Ovary (tissue), 9 donors: ENCODE results near the gene HS3ST4. TPM values are rescaled to one million over a fixed set of nuclear protein-coding genes. Genes with fewer than 3 reads are reported as not detected.

Experiments
- DNase-seq, 5 donors: peaks; one replicate each; pipeline ENCODE4 v3.0.0-alpha.2; 2019 to 2020
- H3K27ac ChIP-seq, 2 donors: fragments of 200-600 bp; one replicate each; pipeline versions ENCODE4 v1.5.1 to v1.8.0; 2019 to 2022
- H3K27me3 ChIP-seq: fragments of 200-600 bp; one replicate; pipeline ENCODE4 v1.8.0; 2022
- H3K36me3 ChIP-seq: fragments of 200-600 bp; sonication (generic); one replicate; pipeline ENCODE4 v1.5.1; 2019
- H3K4me1 ChIP-seq: one replicate; pipeline ENCODE4 v1.8.1; 2013; ENCODE audit warnings: mild to moderate bottlenecking, moderate library complexity; ENCODE audit not compliant: insufficient read depth
- H3K4me3 ChIP-seq: fragments of 200-600 bp; sonication (generic); one replicate; pipeline ENCODE4 v1.5.1; 2017
- H3K9me3 ChIP-seq, 2 donors: fragments of 200-600 bp in 1 of 2; sonication (generic) in 1 of 2; one replicate each; pipeline versions ENCODE4 v1.5.1 to v1.8.1; 2013 to 2019; ENCODE audit warnings: mild to moderate bottlenecking in 1 of 2, moderate library complexity in 1 of 2
- EP300 ChIP-seq: sonication (generic); formaldehyde crosslinking; IDR thresholded peaks from one replicate; pipeline ENCODE4 v1.6.1; 2017; ENCODE audit warnings: antibody characterized with exemption
- POLR2A ChIP-seq: fragments of 450-650 bp; IDR thresholded peaks from one replicate; pipeline ENCODE4 v1.6.1; 2017; ENCODE audit warnings: antibody characterized with exemption, mild to moderate bottlenecking, moderate library complexity
- WGBS, 3 donors: extraction: QIAGEN DNeasy Blood & Tissue Kit in 1 of 3; methylation state at CpG; one replicate each; pipeline versions ENCODE4 v1.1.5 to v1.1.7; 2013 to 2017; 5-methylcytosine and 5-hydroxymethylcytosine counted together
- intact Hi-C, 4 donors: fragments of 100-400 bp; cut with DNase I; formaldehyde crosslinking; loops; one replicate each; pipeline versions ENCODE4 v1.11.0 to v1.15.1; 2022 to 2023
- polyA plus RNA-seq, 2 donors: library from polyadenylated mRNA; stranded (reverse); fragments of 200-250 nt in 1 of 2; fragments of 350-450 nt in 1 of 2; fragmentation: Illumina TruSeq in 1 of 2; extraction: RNeasy Lipid Tissue Mini Kit (QIAGEN cat#74804) in 1 of 2; gene quantifications; one replicate each; pipeline ENCODE4 v1.2.3, GENCODE V29; 2013 to 2014
- total RNA-seq, 7 donors: library from RNA; depleted of rRNA in 2 of 7; stranded (reverse); fragments of >200 nt in 2 of 7; fragmentation: NEBNext Ultra II Directional in 3 of 7; extraction: Animal tissue kit (Norgen Biotek cat#: 25700) in 3 of 7; gene quantifications; one replicate each; pipeline versions ENCODE4 v1.1.0 to v1.2.4, GENCODE V29; 2016 to 2023
- TF ChIP-seq, protein P1 (sequence below), 3 donors: fragments of 450-650 bp in 2 of 3; fragments of 200-600 bp in 1 of 3; IDR thresholded peaks; one replicate each; pipeline versions ENCODE4 v1.5.1 to v1.8.0; 2016 to 2022; ENCODE audit warnings: antibody characterized with exemption in 3 of 3, mild to moderate bottlenecking in 1 of 3
- donor health status: DM: no; HTN: no; CAD: no; lungs with moderate emphysema.
- donor health status: DM: no; HTN: no; CAD: no.
- donor health status: Bipolar disorder and iron deficiency.
- donor health status: DM: yes; HTN: yes; CAD: no.
- donor health status: DM: no; HTN: no; CAD: no.
- donor health status: DM: yes; HTN: yes; CAD: no.

Gene HS3ST4
- total and polyA plus RNA-seq, 9 donors = 0.10 to 0.34 TPM; not detected in 7

DNA sequence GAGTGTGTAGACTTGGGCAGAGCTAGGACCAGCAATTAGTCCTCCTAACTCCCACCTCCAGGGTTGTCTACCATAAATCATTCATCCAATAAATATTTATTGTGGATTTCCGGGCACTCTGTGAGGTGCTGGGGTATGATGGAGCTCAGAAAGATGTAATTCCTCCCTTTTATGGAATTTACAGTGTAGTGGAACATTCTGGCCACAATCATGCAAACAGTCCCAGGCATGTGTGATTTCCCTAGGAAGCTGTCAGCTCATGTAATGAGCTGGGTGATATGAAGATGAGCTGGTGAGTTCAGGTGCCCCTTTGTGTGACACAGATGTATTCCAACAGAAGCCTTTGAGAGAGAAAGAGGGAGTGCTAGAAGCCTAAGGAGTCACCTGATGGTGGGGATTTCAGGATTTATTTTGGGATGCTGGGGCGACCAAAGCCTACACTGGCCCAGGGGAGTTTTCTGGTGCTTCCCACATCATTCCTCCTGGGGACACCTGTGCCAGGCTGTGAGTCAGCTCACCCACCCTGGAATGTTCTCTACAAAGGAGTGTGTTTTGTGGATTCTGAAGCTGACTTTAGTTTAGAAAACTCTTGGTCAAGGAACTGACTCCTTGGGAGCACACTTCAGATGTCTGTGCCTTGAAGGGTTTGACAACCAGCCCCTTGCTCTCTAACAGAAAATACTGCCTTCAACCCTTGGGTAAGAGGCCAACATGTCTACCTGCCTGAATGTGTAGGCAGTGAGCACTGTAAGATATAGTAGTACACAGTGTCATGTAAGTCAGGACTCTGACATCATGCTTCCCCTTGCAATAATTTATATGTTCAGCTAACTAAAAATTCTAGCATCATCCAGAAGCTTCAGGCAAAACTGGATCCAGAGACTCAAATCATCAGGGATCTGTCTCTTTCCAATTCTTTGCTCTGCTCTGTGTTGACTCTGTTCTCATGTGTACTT, 42.9 kb downstream of the HS3ST4 start:
- H3K4me3 ChIP-seq = no peak overlapping the region
- H3K36me3 ChIP-seq = no peaks in the 10 kb centered on the region
- TF ChIP-seq, protein P1, sequence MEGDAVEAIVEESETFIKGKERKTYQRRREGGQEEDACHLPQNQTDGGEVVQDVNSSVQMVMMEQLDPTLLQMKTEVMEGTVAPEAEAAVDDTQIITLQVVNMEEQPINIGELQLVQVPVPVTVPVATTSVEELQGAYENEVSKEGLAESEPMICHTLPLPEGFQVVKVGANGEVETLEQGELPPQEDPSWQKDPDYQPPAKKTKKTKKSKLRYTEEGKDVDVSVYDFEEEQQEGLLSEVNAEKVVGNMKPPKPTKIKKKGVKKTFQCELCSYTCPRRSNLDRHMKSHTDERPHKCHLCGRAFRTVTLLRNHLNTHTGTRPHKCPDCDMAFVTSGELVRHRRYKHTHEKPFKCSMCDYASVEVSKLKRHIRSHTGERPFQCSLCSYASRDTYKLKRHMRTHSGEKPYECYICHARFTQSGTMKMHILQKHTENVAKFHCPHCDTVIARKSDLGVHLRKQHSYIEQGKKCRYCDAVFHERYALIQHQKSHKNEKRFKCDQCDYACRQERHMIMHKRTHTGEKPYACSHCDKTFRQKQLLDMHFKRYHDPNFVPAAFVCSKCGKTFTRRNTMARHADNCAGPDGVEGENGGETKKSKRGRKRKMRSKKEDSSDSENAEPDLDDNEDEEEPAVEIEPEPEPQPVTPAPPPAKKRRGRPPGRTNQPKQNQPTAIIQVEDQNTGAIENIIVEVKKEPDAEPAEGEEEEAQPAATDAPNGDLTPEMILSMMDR (IDR thresholded peaks at IDR 0.05) = no peak
- TF ChIP-seq POLR2A = no peak
- TF ChIP-seq EP300 = no peak
- no peaks in the 10 kb centered on the region for H3K27me3 ChIP-seq
- intact Hi-C loops = no loop called here
- H3K4me1 ChIP-seq = no peaks in the 10 kb centered on the region
- H3K27ac ChIP-seq = no peak overlapping the region
- 27 to 38% (median 31%) methylated on average over 2 of the region's 2 CpGs for WGBS, 3 donors
- H3K9me3 ChIP-seq = no peaks in the 10 kb centered on the region
- DNase-seq = no peak

DNA sequence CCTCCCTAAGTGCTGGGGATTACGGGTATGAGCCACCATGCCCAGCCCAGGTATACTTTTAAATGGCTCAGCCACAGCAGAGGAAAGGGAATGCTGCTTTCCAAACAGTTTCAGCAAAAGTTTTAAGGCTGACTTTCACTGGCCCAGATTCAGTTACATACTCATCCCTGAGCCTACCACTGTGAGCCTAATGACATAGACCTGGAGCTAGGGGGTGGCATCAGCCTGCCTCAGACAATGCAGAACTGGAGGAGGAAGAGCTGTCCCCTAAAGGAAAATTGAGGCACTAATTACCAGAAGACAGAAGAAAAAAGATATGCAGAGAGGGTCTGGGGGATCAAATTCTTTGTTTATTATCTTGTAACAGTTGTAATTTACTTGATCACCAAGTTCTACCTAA, 43.9 kb downstream of the HS3ST4 start:
- Histone ChIP-seq H3K4me3 (no peak overlapping the region), H3K9me3 (no peaks in the 10 kb centered on the region), H3K27ac (no peak overlapping the region), H3K27me3 (no peaks in the 10 kb centered on the region), H3K36me3 (no peaks in the 10 kb centered on the region), H3K4me1 (no peaks in the 10 kb centered on the region)
- DNase-seq = no peak
- intact Hi-C loops = no loop called here
- 60 to 76% (median 74%) methylated on average over 1 of the region's 1 CpG for WGBS, 3 donors
- TF ChIP-seq, protein P1 (IDR thresholded peaks at IDR 0.05) = no peak
- TF ChIP-seq POLR2A = no peak

DNA sequence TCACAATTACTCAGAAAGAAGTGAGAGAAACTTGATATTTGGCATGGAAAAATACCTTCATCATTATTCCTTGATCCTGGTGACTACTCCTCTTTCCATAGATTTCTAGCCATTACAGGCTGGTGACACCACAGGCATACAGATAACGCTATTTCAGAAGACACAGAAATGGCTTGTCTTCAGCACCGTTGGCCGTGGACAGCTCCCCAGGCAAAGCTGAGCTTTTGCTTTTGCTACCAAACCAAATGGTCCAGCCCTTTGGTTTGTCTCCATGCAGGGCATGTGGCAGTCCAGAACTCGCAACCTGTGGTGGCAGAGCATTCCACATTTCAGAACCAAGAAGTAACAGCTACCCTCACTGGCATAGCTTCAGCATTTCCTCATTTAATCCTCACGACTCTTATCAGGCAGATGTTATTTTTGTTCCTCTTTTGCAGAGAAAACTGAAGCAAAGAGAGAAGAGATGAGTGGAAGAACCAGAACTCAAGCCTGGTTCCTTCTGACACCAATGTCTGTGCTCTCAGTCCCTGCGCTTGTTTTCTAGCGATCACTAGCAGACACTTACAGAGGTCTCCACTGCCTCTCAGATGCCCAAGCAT, 55.5 kb downstream of the HS3ST4 start:
- H3K36me3 ChIP-seq = no peaks in the 10 kb centered on the region
- peaks cover 0 to 4% of the 10 kb centered on the region in 2 donors for H3K9me3 ChIP-seq
- no peak overlapping the region for H3K27ac ChIP-seq
- WGBS, 3 donors = 53 to 65% (median 59%) methylated on average over 7 of the region's 7 CpGs
- TF ChIP-seq POLR2A (no peak), EP300 (no peak)
- TF ChIP-seq, protein P1 (IDR thresholded peaks at IDR 0.05) = no peak
- intact Hi-C loops = no loop called here
- H3K27me3 ChIP-seq = no peaks in the 10 kb centered on the region
- H3K4me1 ChIP-seq = no peaks in the 10 kb centered on the region
- H3K4me3 ChIP-seq = no peak overlapping the region
- no peak for DNase-seq

DNA sequence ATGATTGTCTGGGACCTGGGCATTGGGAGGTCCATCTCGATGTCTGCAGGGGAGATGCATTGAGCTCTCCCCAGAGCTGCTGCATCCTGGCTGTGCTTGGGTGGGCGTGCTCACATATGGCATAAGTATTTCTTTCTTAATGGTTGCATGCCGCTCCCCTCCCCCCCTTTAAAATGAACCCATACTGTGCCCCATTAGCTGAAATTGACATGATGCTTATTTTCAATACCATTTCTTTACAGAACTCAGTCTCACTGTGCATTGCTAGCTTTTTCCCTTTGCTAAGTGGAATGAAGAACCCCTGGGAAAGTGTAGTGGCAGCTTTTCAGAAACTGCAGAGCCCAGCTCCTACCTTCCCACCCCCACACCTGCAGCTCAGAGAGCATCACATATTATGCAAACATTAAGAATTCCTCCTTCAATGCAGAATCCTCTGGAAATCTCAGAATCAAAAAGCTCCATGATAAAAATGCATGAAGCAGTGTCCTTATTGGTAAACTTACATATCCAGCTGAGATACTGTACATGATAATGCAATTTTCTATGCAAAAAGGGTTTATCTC, 56.4 kb downstream of the HS3ST4 start:
- intact Hi-C loops = no loop called here
- whole genome bisulfite sequencing, 3 donors = 66 to 84% (median 79%) methylated on average over 3 of the region's 3 CpGs
- Histone ChIP-seq H3K27me3 (no peaks in the 10 kb centered on the region), H3K36me3 (no peaks in the 10 kb centered on the region), H3K4me1 (no peaks in the 10 kb centered on the region), H3K27ac (no peak overlapping the region), H3K9me3 (peaks cover 0 to 4% of the 10 kb centered on the region in 2 donors), H3K4me3 (no peak overlapping the region)
- TF ChIP-seq EP300 (no peak), POLR2A (no peak)
- TF ChIP-seq, protein P1 (IDR thresholded peaks at IDR 0.05) = no peak
- DNase-seq = no peak
